Liver (tissue), 3 donors: ENCODE results near the gene PSORS1C1.

Experiments
- EGR1 ChIP-seq, 2 donors: IDR thresholded peaks; 2 replicates each; pipeline ENCODE4 v1.6.1; 2016 to 2018; ENCODE audit warnings: antibody characterized with exemption in 2 of 2, low read depth in 2 of 2
- HNF4A ChIP-seq, 2 donors: conservative IDR thresholded peaks; 2 replicates each; pipeline ENCODE4 v1.6.1; 2016; ENCODE audit warnings: antibody characterized with exemption in 2 of 2, mild to moderate bottlenecking in 2 of 2
- JUND ChIP-seq, 2 donors: IDR thresholded peaks; 2 replicates each; pipeline ENCODE4 v1.6.1; 2016; ENCODE audit warnings: antibody characterized with exemption in 2 of 2
- MAX ChIP-seq: IDR thresholded peaks from 2 replicates; pipeline ENCODE4 v1.6.1; 2016; ENCODE audit warnings: antibody characterized with exemption
- RAD21 ChIP-seq, 2 donors: IDR thresholded peaks; 2 replicates each; pipeline ENCODE4 v1.6.1; 2016; ENCODE audit warnings: antibody characterized with exemption in 2 of 2, mild to moderate bottlenecking in 2 of 2
- RXRA ChIP-seq, 2 donors: IDR thresholded peaks; 2 replicates each; pipeline ENCODE4 v1.6.1; 2017 to 2018; ENCODE audit warnings: antibody characterized with exemption in 2 of 2, mild to moderate bottlenecking in 1 of 2
- SP1 ChIP-seq: IDR thresholded peaks from 2 replicates; pipeline ENCODE4 v1.6.1; 2018; ENCODE audit warnings: antibody characterized with exemption, mild to moderate bottlenecking
- YY1 ChIP-seq: IDR thresholded peaks from 2 replicates; pipeline ENCODE4 v1.6.1; 2016; ENCODE audit warnings: antibody characterized with exemption, mild to moderate bottlenecking
- TF ChIP-seq, protein P1 (sequence below): IDR thresholded peaks from 2 replicates; pipeline ENCODE4 v1.6.1; 2016; ENCODE audit warnings: antibody characterized with exemption
- TF ChIP-seq, protein P2 (sequence below): fragments of 150-350 bp; IDR thresholded peaks from 2 replicates; pipeline ENCODE4 v1.5.1; 2017; ENCODE audit warnings: improper control_type of control experiment, low read depth, low read length; ENCODE audit not compliant: missing input control
- TF ChIP-seq, protein P3 (sequence below): IDR thresholded peaks from 2 replicates; pipeline ENCODE4 v1.6.1; 2016; ENCODE audit warnings: antibody characterized with exemption, mild to moderate bottlenecking
- donor health status: healthy.
- donor health status: healthy.

DNA sequence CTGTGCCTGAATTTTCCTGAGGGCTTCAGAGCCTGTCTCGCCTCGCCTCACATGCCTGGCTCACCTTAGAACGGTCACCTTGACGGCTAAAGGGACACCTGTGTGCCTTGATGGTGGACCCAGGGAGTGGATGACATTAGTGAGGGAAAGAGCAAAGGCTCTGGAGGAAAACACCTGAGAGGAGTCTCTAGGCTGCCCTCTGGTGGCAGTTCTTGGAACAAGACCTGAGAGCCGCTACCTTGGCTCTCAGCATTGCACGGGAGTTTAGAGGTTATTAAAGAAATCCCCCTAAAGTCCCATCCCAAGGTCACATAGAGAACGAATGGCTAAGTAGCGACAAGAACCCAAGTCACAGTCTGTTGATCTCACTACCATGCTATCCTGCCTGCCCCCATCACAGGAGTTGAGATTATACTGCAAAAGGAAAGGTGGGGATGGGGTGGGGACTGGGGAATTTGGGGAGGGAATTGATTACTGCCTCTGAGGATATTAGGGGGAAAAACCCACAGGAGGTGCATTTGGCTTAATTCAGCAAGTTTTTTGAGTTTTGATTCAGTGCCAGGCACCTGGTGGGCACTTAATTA is 13.6 kb downstream of the PSORS1C1 start:
- TF ChIP-seq, protein P1, sequence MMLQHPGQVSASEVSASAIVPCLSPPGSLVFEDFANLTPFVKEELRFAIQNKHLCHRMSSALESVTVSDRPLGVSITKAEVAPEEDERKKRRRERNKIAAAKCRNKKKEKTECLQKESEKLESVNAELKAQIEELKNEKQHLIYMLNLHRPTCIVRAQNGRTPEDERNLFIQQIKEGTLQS, result no peak
- TF ChIP-seq, protein P2, sequence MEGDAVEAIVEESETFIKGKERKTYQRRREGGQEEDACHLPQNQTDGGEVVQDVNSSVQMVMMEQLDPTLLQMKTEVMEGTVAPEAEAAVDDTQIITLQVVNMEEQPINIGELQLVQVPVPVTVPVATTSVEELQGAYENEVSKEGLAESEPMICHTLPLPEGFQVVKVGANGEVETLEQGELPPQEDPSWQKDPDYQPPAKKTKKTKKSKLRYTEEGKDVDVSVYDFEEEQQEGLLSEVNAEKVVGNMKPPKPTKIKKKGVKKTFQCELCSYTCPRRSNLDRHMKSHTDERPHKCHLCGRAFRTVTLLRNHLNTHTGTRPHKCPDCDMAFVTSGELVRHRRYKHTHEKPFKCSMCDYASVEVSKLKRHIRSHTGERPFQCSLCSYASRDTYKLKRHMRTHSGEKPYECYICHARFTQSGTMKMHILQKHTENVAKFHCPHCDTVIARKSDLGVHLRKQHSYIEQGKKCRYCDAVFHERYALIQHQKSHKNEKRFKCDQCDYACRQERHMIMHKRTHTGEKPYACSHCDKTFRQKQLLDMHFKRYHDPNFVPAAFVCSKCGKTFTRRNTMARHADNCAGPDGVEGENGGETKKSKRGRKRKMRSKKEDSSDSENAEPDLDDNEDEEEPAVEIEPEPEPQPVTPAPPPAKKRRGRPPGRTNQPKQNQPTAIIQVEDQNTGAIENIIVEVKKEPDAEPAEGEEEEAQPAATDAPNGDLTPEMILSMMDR, result peak; percentile 71
- no peak for TF ChIP-seq MAX
- peak in 1 of 2 donors; percentile 70 for TF ChIP-seq RAD21 (IDR thresholded peaks at IDR 0.05)
- no peak for TF ChIP-seq SP1
- no peak for TF ChIP-seq RXRA (IDR thresholded peaks at IDR 0.05)
- TF ChIP-seq EGR1 (IDR thresholded peaks at IDR 0.05; ENCODE audit: low read depth in 2 of 2), result no peak
- TF ChIP-seq JUND (IDR thresholded peaks at IDR 0.05), result no peak
- no peak for TF ChIP-seq HNF4A (conservative IDR thresholded peaks at IDR 0.05)
- TF ChIP-seq, protein P3, sequence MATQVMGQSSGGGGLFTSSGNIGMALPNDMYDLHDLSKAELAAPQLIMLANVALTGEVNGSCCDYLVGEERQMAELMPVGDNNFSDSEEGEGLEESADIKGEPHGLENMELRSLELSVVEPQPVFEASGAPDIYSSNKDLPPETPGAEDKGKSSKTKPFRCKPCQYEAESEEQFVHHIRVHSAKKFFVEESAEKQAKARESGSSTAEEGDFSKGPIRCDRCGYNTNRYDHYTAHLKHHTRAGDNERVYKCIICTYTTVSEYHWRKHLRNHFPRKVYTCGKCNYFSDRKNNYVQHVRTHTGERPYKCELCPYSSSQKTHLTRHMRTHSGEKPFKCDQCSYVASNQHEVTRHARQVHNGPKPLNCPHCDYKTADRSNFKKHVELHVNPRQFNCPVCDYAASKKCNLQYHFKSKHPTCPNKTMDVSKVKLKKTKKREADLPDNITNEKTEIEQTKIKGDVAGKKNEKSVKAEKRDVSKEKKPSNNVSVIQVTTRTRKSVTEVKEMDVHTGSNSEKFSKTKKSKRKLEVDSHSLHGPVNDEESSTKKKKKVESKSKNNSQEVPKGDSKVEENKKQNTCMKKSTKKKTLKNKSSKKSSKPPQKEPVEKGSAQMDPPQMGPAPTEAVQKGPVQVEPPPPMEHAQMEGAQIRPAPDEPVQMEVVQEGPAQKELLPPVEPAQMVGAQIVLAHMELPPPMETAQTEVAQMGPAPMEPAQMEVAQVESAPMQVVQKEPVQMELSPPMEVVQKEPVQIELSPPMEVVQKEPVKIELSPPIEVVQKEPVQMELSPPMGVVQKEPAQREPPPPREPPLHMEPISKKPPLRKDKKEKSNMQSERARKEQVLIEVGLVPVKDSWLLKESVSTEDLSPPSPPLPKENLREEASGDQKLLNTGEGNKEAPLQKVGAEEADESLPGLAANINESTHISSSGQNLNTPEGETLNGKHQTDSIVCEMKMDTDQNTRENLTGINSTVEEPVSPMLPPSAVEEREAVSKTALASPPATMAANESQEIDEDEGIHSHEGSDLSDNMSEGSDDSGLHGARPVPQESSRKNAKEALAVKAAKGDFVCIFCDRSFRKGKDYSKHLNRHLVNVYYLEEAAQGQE, result no peak
- TF ChIP-seq YY1, result no peak
